NCI-H2029 treated with DMSO at 0.1 percent for 48 hours (cell line): ENCODE results near the gene OCSTAMP.

ENCODE experiments used
- DNase-seq: peaks from one replicate; lab custom pipeline; 2025; lab: John Stamatoyannopoulos, UW

Gene OCSTAMP

DNA sequence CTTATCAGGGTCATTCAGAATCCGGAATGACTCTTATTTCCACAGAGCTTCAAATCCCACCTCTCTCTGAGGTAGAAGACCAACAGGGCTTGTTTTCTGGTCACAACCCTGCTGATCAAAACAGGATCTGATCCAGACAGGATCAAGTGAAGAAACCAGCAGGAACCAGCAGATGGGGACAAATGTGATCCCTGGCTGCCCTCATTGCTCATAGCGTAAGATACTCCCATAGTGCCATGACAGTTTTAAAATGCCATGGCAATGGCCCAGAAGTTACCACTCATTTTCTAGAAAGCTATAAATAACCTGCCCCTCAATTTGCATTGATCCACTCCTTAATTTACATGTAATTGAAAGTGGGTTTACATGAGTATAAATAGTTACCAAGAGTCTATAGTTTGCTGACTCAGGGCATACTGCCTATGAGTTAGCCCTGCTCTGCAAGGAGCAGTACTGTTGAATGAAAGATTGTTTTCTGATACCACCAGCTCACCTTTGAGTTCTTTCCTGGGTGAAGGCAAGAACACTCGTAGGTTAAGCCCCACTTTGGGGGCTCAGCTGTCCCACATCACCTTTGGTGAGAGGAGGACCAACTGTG lies 30.9 kb downstream of the OCSTAMP start:
- DNase-seq, result no peak

DNA sequence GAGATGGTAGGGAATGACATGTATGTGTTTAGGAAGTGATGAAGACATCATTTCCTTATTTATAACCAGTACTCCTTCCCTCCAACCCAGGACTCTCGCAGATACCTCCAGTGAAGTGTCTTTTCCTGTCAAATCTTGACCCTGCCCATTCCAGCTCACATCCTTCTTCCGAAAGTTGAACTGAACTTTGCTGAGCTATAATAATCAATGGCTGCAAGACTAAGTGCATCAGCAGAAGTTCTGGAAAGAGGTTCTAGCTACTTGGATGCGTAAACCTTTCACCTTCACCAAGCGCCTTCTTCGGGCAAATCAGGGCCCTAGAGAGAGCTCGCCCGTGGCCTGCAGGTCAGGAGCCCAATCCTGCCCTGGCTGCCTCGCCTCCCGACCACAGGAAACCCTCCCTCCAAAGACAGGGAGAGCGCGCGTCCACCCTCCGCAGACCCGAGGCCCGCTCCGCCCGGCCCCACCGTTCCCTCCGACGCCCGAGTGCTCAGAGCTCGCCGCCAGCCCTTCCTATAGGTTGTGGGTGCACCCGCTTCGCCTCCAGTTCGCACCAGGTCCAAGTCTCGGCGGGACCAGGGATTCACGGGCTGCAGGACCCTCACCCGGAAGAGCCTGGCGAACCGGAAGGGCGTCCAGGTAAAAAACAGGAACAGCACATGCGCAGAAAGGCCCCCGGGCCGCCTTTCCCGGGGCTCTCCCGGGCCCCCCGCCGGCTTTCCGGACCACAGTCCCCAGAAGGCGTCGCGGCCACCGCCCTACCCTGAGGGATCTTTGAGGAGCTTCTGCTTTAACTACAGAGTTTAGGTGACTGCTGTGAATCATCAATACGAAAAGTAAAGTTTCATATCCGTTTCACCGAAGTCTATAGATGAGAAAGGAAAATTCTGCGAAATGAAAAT lies 37.3 kb downstream of the OCSTAMP start, which contains the start of gene ZNF334:
TSS of gene ZNF334 (minus strand) at position 617 of the 902 bp plus-strand sequence. CDS start 1,457 bp downstream, outside the sequence.
- peak; percentile 61 for DNase-seq

GRCh38 chr20:46509523-46509922 lies 40.9 kb downstream of the OCSTAMP start:
- no peak for DNase-seq

DNA sequence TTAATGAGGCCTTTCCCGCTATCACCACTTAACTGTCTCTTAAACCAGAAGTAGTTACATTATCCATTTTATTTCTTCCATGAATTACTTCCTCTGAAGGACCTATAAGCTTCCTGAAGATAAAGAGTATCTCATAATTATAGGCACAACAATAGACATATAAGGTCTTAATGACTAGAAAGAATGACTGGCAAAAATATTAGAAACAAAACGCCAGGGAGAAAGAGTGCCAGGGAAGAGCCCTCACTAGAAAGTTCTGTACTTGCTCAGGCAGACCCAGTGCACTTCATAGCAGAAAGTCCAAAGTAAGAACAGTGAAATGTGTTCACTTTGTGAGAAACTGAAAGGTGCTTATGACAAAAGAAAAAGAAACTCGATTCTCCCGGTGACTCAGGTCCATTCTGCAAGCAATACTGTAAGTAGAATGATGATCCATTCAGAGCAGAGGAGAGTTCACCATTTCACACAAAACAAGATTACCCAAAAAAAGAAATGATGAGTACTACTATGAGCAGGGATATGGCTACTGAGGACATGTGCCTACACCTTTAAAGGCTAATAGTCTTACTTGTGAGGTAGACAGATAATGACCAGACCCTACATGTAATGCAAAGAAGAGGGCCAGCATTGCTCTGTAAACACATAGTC lies 42.6 kb downstream of the OCSTAMP start:
- no peak for DNase-seq

DNA sequence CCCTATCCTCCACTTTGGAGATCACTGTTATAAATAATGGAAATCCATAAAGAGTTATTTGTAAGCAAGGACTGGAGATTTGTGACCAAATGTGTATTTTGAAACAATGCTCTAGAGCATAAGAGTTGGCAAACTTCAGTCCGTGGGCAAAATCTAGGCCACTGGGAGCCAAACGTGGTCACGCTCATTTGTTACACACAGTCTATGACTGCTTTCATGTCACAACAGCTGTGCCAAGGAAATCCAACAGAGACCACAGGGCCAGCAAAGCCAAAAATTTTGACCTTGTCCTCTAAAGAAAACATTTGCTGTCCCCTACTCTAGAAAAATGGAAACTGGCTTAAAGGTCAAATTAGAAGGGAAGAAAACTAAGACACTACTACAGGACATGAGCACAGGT lies 44.9 kb downstream of the OCSTAMP start:
- no peak for DNase-seq

GRCh38 chr20:46501961-46502360 lies 48.5 kb downstream of the OCSTAMP start:
- DNase-seq, result no peak

DNA sequence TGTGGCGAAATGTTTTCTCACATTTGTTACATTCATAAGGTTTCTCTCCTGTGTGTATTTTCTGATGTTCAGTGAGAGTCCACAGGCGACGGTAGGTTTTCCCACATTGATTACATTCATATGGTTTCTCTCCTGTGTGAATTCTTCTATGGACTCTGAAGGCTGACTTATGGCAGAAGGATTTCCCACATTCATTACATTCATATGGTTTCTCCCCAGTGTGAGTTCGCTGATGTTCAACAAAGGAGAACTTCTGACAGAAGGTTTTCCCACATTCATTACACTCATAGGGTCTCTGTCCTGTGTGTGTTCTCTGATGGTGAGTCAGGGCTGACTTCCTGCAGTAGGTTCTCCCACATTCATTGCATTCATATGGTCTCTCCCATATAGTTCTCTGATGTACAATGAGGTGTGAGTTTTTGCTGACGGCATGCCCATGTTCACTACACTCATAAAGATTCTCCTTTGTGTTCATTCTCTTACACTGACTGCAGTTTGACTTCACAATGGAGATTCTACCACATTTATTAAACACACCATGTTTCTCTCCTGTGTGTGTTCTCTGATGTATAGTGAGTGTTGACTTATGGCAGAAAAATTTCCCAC lies 49.0 kb downstream of the OCSTAMP start:
- no peak for DNase-seq

GRCh38 chr20:46494077-46494476 lies 56.4 kb downstream of the OCSTAMP start:
- no peak for DNase-seq

DNA sequence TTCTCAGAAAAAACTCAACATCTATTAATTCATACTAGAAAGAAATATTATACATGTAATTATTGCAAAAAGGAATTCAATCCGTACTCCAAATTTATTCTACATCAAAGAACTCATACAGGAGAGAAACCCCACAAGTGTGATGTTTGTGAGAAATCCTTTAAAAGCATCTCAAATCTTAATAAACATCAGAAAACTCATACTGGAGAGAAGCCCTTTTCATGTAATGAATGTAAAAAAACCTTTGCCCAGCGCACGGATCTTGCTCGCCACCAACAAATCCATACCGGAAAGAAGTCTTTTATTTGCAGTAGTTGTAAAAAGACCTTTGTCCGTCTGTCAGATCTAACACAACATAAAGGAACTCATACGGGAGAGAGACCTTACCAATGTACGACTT lies 59.1 kb downstream of the OCSTAMP start:
- DNase-seq, result no peak
